ENCODE results near the gene CFLAR. TPM values are rescaled to one million over a fixed set of nuclear protein-coding genes. Genes with fewer than 3 reads are reported as not detected.

Gene CFLAR
- total RNA-seq, 1 donor from 2014 or later, result 11.4 TPM

DNA sequence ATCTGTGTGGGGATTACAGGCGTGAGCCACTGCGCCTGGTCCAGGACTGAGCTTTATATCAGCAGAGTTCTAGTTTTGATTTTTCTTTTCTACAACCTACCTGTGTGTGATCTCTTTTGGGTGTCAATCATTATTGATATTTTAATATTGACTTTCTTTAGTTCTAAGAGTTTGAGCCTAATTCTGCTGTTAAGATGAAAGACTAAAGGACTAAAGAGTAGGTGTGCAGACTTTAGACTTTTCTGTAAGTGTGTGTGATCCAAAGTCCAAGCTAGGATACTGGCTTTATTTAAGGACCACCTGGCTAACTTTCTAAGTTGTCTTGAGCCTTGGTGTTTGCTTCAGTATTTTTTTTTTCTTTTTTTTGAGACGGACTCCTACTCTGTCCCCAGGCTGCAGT is 79.4 kb downstream of the CFLAR start:
- H3K9me3 Mint-ChIP-seq, result no peaks in the 10 kb centered on the region
- H3K4me1 Mint-ChIP-seq, result no peaks in the 10 kb centered on the region
- no peaks in the 10 kb centered on the region for H3F3A ChIP-seq (ENCODE audit: low read depth)
- no peak overlapping the region for H3K9ac ChIP-seq
- H2AFZ ChIP-seq (replicated peaks), result no peak overlapping the region
- no peaks in the 10 kb centered on the region for H4K20me1 ChIP-seq (ENCODE audit: low read depth)
- H3K4me3 ChIP-seq, result no peak overlapping the region
- H3K27me3 ChIP-seq, result no peaks in the 10 kb centered on the region
- H3K79me2 ChIP-seq (ENCODE audit: low read depth), result no peaks in the 10 kb centered on the region
- H3K36me3 ChIP-seq, result no peaks in the 10 kb centered on the region
- H3K9me3 ChIP-seq (ENCODE audit: low read depth), result no peaks in the 10 kb centered on the region
- H3K27me3 Mint-ChIP-seq (ENCODE audit: insufficient read depth, low read depth), result peaks cover 2% of the 10 kb centered on the region
- H3K4me2 ChIP-seq, result no peak overlapping the region
- TF ChIP-seq, protein P1, sequence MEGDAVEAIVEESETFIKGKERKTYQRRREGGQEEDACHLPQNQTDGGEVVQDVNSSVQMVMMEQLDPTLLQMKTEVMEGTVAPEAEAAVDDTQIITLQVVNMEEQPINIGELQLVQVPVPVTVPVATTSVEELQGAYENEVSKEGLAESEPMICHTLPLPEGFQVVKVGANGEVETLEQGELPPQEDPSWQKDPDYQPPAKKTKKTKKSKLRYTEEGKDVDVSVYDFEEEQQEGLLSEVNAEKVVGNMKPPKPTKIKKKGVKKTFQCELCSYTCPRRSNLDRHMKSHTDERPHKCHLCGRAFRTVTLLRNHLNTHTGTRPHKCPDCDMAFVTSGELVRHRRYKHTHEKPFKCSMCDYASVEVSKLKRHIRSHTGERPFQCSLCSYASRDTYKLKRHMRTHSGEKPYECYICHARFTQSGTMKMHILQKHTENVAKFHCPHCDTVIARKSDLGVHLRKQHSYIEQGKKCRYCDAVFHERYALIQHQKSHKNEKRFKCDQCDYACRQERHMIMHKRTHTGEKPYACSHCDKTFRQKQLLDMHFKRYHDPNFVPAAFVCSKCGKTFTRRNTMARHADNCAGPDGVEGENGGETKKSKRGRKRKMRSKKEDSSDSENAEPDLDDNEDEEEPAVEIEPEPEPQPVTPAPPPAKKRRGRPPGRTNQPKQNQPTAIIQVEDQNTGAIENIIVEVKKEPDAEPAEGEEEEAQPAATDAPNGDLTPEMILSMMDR (IDR thresholded peaks at IDR 0.05), result no peak
- TF ChIP-seq EZH2 (IDR thresholded peaks at IDR 0.05) (no peak), EZH2phosphoT487 (IDR thresholded peaks at IDR 0.05) (no peak)
- no peak for DNase-seq (ENCODE audit: low spot score)
- H3K4me3 Mint-ChIP-seq, result no peak overlapping the region
- no peak overlapping the region for H3K27ac Mint-ChIP-seq
- H3K27ac ChIP-seq, result no peak overlapping the region
- H3K36me3 Mint-ChIP-seq, result no peaks in the 10 kb centered on the region
- H3K4me1 ChIP-seq, result peaks cover 4% of the 10 kb centered on the region

DNA sequence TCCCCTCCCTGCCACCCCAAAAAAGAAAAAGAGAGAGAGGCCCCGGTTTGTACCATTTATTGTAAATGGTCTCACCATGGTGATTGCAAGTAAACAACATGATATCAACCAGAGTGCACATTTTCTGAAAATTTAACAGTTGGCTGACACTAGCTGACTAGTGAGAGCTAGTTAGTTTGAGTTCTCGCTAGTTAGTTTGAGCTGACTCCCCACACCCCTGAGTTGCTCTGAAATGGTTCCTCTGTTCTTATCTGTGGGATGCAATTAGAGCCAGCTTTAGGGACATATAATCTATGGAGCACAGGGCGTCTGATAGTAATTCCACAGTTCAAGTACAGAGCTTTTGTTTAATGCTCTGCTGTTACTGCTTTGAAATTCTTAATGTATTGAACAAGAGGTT is 80.0 kb downstream of the CFLAR start:
- Mint-ChIP-seq H3K9me3 (no peaks in the 10 kb centered on the region), H3K4me3 (no peak overlapping the region), H3K36me3 (no peaks in the 10 kb centered on the region), H3K4me1 (no peaks in the 10 kb centered on the region), H3K27me3 (ENCODE audit: insufficient read depth, low read depth) (peaks cover 2% of the 10 kb centered on the region), H3K27ac (no peak overlapping the region)
- Histone ChIP-seq H2AFZ (replicated peaks) (no peak overlapping the region), H3K9ac (no peak overlapping the region), H3K4me2 (no peak overlapping the region), H4K20me1 (ENCODE audit: low read depth) (no peaks in the 10 kb centered on the region), H3K27me3 (no peaks in the 10 kb centered on the region), H3K36me3 (no peaks in the 10 kb centered on the region), H3F3A (ENCODE audit: low read depth) (no peaks in the 10 kb centered on the region), H3K79me2 (ENCODE audit: low read depth) (no peaks in the 10 kb centered on the region), H3K9me3 (ENCODE audit: low read depth) (no peaks in the 10 kb centered on the region), H3K27ac (no peak overlapping the region), H3K4me1 (peaks cover 6% of the 10 kb centered on the region), H3K4me3 (no peak overlapping the region)
- no peak for DNase-seq (ENCODE audit: low spot score)
- TF ChIP-seq, protein P1 (IDR thresholded peaks at IDR 0.05), result no peak
- no peak for TF ChIP-seq EZH2phosphoT487 (IDR thresholded peaks at IDR 0.05)
- TF ChIP-seq EZH2 (IDR thresholded peaks at IDR 0.05), result no peak

DNA sequence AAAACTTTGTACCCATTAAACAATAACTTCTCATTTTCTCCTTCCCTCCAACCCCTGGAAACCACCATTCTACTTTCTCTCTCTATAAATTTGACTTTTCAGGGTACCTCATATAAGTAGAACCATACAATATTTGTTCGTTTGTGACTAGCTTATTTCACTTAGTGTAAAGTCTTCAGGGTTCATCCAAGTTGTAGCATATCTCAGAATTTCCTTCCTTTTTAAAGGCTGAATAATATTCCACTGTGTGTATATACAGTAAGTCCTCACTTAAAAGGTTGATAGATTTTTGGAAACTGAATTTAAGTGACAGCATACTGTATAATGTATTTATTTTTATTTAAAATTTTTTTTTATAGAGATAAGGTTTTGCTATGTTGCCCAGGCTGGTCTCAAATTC is 80.8 kb downstream of the CFLAR start:
- H3K9ac ChIP-seq, result no peak overlapping the region
- H3K27me3 ChIP-seq, result no peaks in the 10 kb centered on the region
- no peak overlapping the region for H3K4me2 ChIP-seq
- TF ChIP-seq, protein P1 (IDR thresholded peaks at IDR 0.05), result no peak
- TF ChIP-seq EZH2 (IDR thresholded peaks at IDR 0.05), result no peak
- TF ChIP-seq EZH2phosphoT487 (IDR thresholded peaks at IDR 0.05), result no peak
- no peak overlapping the region for H2AFZ ChIP-seq (replicated peaks)
- peaks cover 6% of the 10 kb centered on the region for H3K4me1 ChIP-seq
- DNase-seq (ENCODE audit: low spot score), result no peak
- no peak overlapping the region for H3K27ac ChIP-seq
- H3K9me3 ChIP-seq (ENCODE audit: low read depth), result no peaks in the 10 kb centered on the region
- no peaks in the 10 kb centered on the region for H3K79me2 ChIP-seq (ENCODE audit: low read depth)
- Mint-ChIP-seq H3K27ac (no peak overlapping the region), H3K9me3 (no peaks in the 10 kb centered on the region), H3K4me3 (no peak overlapping the region), H3K36me3 (no peaks in the 10 kb centered on the region), H3K27me3 (ENCODE audit: insufficient read depth, low read depth) (peaks cover 2% of the 10 kb centered on the region), H3K4me1 (no peaks in the 10 kb centered on the region)
- no peak overlapping the region for H3K4me3 ChIP-seq
- H3K36me3 ChIP-seq, result no peaks in the 10 kb centered on the region
- no peaks in the 10 kb centered on the region for H4K20me1 ChIP-seq (ENCODE audit: low read depth)
- H3F3A ChIP-seq (ENCODE audit: low read depth), result no peaks in the 10 kb centered on the region
